HFFc6 (cell line): ENCODE data around the gene PLB1. TPM values are rescaled to one million over a fixed set of nuclear protein-coding genes. Genes with fewer than 3 reads are reported as not detected.

ENCODE experiments used
- DNase-seq: peaks from one replicate; pipeline ENCODE4 v3.0.0-alpha.2; 2018
- H3K27ac Mint-ChIP-seq: 2 replicates; pipeline ENCODE4 v1.8.0; 2020; ENCODE audit warnings: mild to moderate bottlenecking, mixed read lengths
- H3K27me3 Mint-ChIP-seq: 2 replicates; pipeline ENCODE4 v1.8.0; 2021; ENCODE audit warnings: mild to moderate bottlenecking, moderate library complexity, mixed read lengths; ENCODE audit not compliant: insufficient read depth
- H3K36me3 Mint-ChIP-seq: 2 replicates; pipeline ENCODE4 v1.8.0; 2021; ENCODE audit warnings: low read depth, mixed read lengths
- H3K4me1 Mint-ChIP-seq: 2 replicates; pipeline ENCODE4 v1.8.0; 2020; ENCODE audit warnings: low read depth, mixed read lengths
- H3K4me3 Mint-ChIP-seq: 2 replicates; pipeline ENCODE4 v1.8.0; 2020; ENCODE audit warnings: mild to moderate bottlenecking, moderate library complexity, mixed read lengths
- H3K9me3 Mint-ChIP-seq: 2 replicates; pipeline ENCODE4 v1.8.0; 2020; ENCODE audit warnings: mild to moderate bottlenecking, mixed read lengths
- total RNA-seq, 6 experiments: library from RNA; stranded (reverse); fragmentation: NEBNext Ultra II Directional; extraction: Animal tissue kit (Norgen Biotek cat#: 25700); gene quantifications; 2 replicates in 1 of 6; 3 replicates in 5 of 6; pipeline ENCODE4 v1.2.3, GENCODE V29; 2021
- TF ChIP-seq, protein P1 (sequence below): fragments of 200-600 bp; sonication (generic); IDR thresholded peaks from 2 replicates; pipeline ENCODE4 v1.5.0; 2021; ENCODE audit warnings: antibody characterized with exemption, mild to moderate bottlenecking

The PLB1 gene
- total RNA-seq, 6 experiments from 2014 or later, result 0.36 to 0.95 (median 0.62) TPM

DNA sequence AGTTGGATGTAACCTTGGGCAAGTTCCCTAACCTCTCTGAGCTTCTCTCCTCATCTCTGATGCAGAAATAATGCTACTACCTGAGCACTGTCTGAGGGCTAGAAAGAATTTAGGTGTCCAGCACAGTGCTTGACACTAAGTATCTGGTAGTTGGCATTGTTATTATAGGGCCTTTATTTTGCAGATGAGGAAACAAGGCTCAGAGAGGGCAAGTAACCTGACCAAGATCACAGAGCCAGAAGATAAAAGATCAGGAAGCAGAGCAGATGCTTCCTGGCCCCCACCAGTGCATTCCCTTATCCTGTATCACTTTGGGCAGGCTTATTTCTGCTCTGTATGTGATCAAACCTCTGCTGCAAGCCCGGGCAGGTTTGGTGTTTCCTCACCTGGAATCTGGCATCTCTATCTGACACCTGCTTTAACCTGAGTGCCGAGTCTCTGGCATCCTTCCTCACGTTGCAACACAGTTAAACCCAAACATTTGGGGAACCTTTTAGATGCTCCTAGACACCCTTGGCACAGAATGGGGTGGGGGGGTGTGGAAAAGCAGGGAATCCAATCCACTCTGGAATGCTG is 69.9 kb downstream of the PLB1 start:
- peaks cover 11% of the 10 kb centered on the region for H3K36me3 Mint-ChIP-seq
- peaks cover 4% of the 10 kb centered on the region for H3K9me3 Mint-ChIP-seq
- peaks cover 12% of the 10 kb centered on the region for H3K4me1 Mint-ChIP-seq
- TF ChIP-seq, protein P1, sequence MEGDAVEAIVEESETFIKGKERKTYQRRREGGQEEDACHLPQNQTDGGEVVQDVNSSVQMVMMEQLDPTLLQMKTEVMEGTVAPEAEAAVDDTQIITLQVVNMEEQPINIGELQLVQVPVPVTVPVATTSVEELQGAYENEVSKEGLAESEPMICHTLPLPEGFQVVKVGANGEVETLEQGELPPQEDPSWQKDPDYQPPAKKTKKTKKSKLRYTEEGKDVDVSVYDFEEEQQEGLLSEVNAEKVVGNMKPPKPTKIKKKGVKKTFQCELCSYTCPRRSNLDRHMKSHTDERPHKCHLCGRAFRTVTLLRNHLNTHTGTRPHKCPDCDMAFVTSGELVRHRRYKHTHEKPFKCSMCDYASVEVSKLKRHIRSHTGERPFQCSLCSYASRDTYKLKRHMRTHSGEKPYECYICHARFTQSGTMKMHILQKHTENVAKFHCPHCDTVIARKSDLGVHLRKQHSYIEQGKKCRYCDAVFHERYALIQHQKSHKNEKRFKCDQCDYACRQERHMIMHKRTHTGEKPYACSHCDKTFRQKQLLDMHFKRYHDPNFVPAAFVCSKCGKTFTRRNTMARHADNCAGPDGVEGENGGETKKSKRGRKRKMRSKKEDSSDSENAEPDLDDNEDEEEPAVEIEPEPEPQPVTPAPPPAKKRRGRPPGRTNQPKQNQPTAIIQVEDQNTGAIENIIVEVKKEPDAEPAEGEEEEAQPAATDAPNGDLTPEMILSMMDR, result no peak
- DNase-seq, result no peak
- H3K27me3 Mint-ChIP-seq, result peaks cover 1% of the 10 kb centered on the region; the same call in 1 of the 2 replicates
- H3K4me3 Mint-ChIP-seq, result peak overlapping the region; percentile 96
- H3K27ac Mint-ChIP-seq, result peak overlapping the region; percentile 85

DNA sequence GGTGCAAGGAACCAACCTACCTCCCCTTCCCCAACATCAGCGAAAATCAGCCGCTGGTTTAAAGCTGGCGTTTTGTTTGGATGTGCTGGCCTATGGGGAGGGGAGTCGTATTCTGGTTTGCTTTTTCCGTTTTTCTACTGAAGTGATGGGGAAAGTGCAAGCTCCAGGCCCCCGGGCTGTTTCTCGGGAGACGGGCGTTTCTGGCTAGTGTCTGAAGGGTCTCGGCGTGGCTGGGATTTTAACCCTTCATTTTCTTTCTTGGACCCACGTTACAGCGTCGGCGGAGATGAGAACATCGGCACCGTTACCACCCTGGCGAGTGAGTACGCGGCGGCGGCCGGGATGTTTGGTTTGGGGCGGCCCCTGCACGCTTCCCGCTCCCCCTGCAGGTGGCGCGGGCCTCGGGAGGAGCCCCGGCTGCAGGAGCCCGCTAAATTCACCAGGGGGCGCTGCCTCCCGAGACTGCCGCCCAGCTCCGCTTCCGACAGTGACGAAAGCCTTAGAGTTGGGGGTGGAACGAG is 70.7 kb downstream of the PLB1 start:
- no peaks in the 10 kb centered on the region; the same call in 1 of the 2 replicates for H3K27me3 Mint-ChIP-seq
- H3K9me3 Mint-ChIP-seq, result peaks cover 9% of the 10 kb centered on the region
- peaks cover 16% of the 10 kb centered on the region for H3K36me3 Mint-ChIP-seq
- H3K4me3 Mint-ChIP-seq, result peak overlapping the region; percentile 96
- H3K4me1 Mint-ChIP-seq, result peaks cover 12% of the 10 kb centered on the region
- H3K27ac Mint-ChIP-seq, result peak overlapping the region; percentile 85
- TF ChIP-seq, protein P1, result peak; percentile 99
- peak; percentile 64 for DNase-seq

DNA sequence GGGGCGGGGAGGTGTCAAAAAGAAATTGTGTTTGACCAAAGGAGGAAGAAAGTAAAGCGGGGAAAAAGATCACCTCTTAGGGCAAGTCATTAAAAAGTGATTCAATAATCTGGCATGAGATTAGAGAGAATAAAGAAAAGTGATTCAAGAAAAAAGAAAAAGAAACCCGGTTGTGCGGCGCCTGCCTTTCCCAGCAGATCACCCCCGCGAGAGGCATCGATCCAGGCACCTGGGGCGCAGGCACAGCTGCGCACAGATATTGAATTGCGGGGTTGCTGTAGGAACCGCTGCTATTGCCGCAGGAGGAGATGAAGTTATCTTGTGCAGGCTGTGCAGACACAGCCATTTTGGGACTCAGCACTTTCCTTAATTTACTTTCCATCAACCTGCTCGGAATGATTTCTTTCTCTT is 71.2 kb downstream of the PLB1 start:
- Mint-ChIP-seq H3K4me1 (peaks cover 12% of the 10 kb centered on the region), H3K27me3 (no peaks in the 10 kb centered on the region; the same call in 1 of the 2 replicates)

DNA sequence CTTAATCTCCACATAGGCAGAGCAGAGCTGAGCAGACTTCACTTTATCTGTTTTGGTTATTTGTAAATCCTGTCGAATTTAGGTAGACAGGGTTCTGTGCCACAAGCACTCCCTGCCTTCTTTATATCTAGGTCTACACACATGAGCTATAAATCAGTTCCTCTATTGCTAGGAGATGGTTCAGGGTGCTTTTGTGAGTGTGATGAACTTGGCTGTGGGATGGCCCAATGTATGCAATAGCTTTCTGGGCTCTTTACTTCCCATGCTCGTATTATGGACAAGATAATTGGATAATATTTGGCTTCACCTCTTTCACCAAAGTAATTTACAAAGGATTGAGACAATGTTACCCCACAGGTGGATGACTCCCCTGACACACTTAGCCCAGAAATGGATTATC is 72.2 kb downstream of the PLB1 start:
- no peak for DNase-seq
- Mint-ChIP-seq H3K27ac (no peak overlapping the region), H3K9me3 (peaks cover 21% of the 10 kb centered on the region), H3K4me3 (peak overlapping the region; percentile 96), H3K27me3 (no peaks in the 10 kb centered on the region; the same call in 1 of the 2 replicates), H3K4me1 (peaks cover 12% of the 10 kb centered on the region), H3K36me3 (peaks cover 26% of the 10 kb centered on the region)
- TF ChIP-seq, protein P1, result no peak

More for the DNA sequence above, 71.2 kb downstream of the PLB1 start:
- Mint-ChIP-seq H3K9me3 (peaks cover 14% of the 10 kb centered on the region), H3K36me3 (peaks cover 21% of the 10 kb centered on the region), H3K4me3 (peak overlapping the region; percentile 96), H3K27ac (peak overlapping the region; percentile 85)
- TF ChIP-seq, protein P1, result no peak; the same call in none of the 2 replicates
- DNase-seq, result no peak

DNA sequence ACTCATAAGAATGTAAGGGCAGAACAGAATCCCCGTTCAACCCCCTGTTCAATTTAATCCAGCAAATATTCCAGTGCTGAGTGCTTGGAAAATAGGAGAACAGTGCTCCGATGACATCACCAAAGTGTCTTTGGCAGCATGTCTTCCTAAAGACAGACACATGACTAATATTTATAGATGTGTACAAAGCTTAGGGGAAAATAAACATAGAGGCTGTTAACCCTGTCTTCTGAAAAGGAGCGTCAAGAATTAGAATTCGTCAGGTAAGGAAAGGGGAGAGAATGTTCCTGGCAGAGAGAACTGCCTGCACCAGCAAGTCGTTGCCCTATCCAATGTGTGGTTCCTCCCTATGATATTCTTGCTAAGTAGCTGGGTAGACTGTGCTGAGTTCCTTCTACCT is 72.7 kb downstream of the PLB1 start:
- no peak overlapping the region for H3K27ac Mint-ChIP-seq
- no peak for DNase-seq
- H3K4me3 Mint-ChIP-seq, result no peak overlapping the region
- no peaks in the 10 kb centered on the region; the same call in 1 of the 2 replicates for H3K27me3 Mint-ChIP-seq
- H3K36me3 Mint-ChIP-seq, result peaks cover 26% of the 10 kb centered on the region
- H3K4me1 Mint-ChIP-seq, result peaks cover 12% of the 10 kb centered on the region
- TF ChIP-seq, protein P1, result no peak
- peaks cover 21% of the 10 kb centered on the region for H3K9me3 Mint-ChIP-seq
